HG03280 (cell line): Measurements from ENCODE around the gene CHST10.
"Not testable (repeated sequence)": the region's sequence is repeated elsewhere in the genome, so short reads cannot be mapped to it uniquely, and the experiment has no call there.

Experiments
- ATAC-seq: cut with Tn5 transposase; IDR thresholded peaks from one replicate; pipeline ENCODE4 v1.9.1; 2021; ENCODE audit warnings: mild to moderate bottlenecking, moderate library complexity; ENCODE audit not compliant: unreplicated experiment

The CHST10 gene, protein sequence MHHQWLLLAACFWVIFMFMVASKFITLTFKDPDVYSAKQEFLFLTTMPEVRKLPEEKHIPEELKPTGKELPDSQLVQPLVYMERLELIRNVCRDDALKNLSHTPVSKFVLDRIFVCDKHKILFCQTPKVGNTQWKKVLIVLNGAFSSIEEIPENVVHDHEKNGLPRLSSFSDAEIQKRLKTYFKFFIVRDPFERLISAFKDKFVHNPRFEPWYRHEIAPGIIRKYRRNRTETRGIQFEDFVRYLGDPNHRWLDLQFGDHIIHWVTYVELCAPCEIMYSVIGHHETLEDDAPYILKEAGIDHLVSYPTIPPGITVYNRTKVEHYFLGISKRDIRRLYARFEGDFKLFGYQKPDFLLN

DNA sequence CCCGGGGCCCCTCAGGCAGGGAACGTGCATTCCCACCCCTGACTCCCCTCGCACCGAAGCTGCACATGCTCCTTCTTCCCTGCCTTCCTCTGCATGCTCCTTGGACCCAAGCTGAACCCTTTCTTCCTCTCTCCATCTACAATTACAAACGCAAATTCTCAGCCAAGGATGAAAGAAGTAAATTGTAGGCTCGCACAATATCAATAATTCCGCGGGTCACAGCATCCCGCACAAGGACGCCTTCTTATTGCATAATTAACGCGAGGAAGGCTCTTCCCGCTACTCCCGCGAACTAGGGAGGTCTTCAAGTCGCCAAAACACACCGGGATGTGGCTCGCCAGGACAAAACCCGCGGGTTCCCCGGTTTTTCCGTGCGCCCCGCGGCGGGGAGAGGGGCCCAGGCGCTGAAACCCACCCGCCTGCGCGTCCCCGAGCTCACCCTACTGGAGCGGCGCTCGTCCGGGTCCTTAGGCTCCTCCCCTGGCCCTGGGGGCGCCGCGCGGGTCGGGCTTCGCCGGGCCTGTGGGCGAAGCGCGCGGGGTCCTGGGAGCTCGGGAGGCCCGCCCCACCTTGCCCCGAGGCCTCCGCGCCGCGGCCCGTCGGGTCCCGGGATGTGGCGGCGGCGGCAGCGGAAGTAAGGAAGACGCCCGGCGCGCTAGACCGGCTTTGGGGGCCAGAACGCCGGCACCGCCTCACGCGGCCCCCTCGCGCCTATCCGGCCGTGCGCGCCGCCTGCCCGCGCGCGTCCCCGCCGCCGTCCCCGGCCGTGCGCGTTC is at the start of gene CHST10:
Gene CHST10, minus strand, starts transcription at position 734 of the 776 bp plus-strand sequence. CDS start 10,993 bp downstream, outside the sequence.
- peak; percentile 94 for ATAC-seq

GRCh38 chr2:100460904-100461530 is 43.5 kb upstream of the CHST10 start:
- no peak for ATAC-seq

GRCh38 chr2:100456357-100456756 is 38.9 kb upstream of the CHST10 start:
- not testable (repeated sequence) for ATAC-seq

- ATAC-seq, result no peak
Observed at GRCh38 chr2:100453853-100454252, 36.4 kb upstream of the CHST10 start.

DNA sequence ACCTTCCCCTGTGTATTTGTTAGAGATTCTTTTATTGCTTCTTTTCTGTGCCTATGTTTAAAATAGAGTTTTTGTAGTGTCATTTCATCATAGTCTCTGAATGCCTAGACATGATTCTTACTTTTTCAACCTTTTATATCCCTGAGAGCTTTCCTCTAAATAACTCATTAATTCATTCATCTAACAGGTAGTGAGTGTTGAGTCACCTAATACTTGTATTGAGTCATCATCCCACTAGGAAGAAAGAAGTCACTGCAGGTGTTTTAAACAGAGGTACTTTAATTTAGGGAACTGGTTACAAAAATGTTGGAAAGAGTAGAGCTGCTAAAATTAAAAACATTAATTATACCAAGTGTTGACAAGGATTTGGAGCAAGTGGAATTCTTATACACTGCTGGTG is 34.3 kb upstream of the CHST10 start:
- ATAC-seq, result no peak

DNA sequence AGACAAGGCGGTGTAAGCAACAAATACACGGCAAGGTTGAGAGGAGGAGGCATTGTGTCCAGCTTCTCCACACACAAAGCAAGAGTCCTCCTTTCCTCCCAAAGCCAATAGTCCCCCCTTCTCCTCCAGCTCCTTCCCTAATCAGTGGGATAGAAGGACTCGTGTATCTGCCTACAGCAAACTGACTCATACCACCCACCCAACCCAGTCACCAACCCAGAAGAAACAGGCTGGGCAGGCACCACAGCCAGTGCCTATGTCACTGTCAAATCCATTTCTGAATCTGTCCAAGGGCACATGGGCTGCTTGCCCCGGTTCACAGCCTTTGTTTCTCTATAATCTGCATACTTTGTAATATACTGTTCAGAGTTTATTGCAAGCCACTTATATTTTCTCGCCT is 33.6 kb upstream of the CHST10 start:
- no peak for ATAC-seq

DNA sequence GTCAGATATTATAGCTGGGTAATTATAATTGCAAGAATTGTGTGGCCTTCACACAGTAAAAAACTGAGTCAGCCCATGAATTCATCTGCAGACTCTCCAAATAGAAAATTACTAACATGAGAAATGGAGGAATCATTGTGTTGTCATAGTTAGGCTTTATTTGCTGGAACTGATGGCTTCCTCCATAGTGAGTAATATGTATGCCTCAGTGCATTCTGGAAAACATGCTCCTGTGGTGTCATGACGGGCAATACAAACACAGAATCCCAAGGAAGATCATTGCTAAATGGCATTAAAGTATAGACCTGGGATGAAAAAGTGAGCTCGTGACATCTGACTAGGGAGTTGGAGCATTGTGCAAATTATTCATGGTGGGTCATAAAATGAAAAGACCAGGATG is 29.2 kb upstream of the CHST10 start:
- ATAC-seq, result no peak

- ATAC-seq, result no peak
Observed at GRCh38 chr2:100437751-100438150, 20.3 kb upstream of the CHST10 start.

GRCh38 chr2:100429726-100430125 is 12.3 kb upstream of the CHST10 start:
- ATAC-seq, result no peak

- ATAC-seq, result no peak
Observed at GRCh38 chr2:100427627-100428258, 10.3 kb upstream of the CHST10 start.

GRCh38 chr2:100427111-100427510 is 9.6 kb upstream of the CHST10 start:
- no peak for ATAC-seq

- no peak for ATAC-seq
Observed at GRCh38 chr2:100426384-100426720, 8.9 kb upstream of the CHST10 start.

- no peak for ATAC-seq
Observed at GRCh38 chr2:100425573-100426383, 8.3 kb upstream of the CHST10 start.

DNA sequence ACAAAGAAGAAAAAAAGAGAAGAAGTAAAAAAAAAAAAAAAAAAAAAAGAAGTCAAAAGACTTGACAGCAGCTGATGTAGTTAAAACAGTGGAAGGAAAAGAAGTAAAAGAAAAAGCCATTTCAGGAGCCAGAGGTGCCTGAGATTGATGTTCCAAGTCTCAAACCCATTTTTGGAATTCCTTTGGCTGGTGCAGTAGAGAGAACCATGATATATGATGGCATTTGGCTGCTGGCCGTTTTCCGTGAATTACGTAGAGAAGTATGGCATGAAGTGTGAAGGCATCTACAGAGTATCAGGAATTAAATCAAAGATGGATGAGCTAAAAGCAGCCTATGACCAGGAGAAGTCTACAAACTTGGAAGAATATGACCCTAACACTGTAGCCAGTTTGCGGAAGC is 7.6 kb upstream of the CHST10 start:
- ATAC-seq, result no peak

- ATAC-seq, result no peak
Observed at GRCh38 chr2:100424277-100424875, 6.9 kb upstream of the CHST10 start.

DNA sequence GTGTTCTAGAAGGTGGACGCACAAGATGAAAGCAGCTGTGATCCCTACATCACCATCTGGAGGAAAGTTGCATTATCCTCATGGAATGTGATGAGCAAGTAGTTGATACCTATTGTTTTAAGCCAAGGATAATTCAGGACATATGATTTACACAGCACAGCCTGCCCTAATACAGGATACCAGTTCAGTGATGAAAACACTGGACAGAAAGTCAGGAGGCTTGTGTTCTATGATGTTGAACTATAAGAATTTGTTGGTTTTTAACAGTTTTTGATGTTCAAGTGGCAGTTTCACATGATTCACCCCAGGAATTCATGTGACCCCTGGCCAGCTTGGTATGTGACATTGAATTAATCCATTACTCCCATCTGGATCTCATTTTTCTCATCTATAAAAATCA is 6.2 kb upstream of the CHST10 start:
- ATAC-seq, result no peak

GRCh38 chr2:100422320-100423055 is 5.0 kb upstream of the CHST10 start:
- no peak for ATAC-seq

GRCh38 chr2:100419915-100420314 is 2.4 kb upstream of the CHST10 start:
- no peak for ATAC-seq

DNA sequence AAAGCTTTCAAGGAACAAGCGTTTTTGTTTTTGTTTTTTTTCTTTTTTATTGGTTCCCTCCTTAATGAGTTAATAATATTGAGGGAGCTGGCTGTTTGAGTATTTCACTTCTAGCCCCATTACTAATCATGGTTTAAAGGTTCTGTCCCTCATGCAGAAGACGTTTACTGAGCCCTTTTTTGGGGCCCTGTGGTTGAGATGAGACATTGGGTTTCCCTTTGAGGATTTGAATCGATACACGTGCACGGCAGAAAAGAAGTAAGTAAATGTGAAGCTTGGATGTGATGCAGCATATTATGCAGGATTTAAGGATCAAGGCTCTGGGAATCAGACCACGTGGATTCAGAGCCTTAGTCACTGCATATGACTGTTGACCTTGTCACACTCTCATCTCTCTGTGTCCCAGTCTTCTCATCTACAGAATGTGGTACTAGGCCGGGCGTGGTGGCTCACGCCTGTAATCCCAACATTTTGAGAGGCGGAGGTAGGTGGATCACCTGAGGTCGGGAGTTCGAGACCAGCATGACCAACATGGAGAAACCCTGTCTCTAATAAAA is 1.0 kb upstream of the CHST10 start:
- ATAC-seq, result no peak
